Epidermal melanocyte (primary cell): Measurements from ENCODE around the gene SYK.
"Not testable (repeated sequence)": the region's sequence is repeated elsewhere in the genome, so short reads cannot be mapped to it uniquely, and the experiment has no call there.

ENCODE experiments used
- DNase-seq: peaks from one replicate; pipeline ENCODE4 v3.0.0; 2011; ENCODE audit warnings: low spot score; ENCODE audit not compliant: insufficient read length

Gene SYK

GRCh38 chr9:90873422-90873821, 71.8 kb downstream of the SYK start:
- no peak for DNase-seq

DNA sequence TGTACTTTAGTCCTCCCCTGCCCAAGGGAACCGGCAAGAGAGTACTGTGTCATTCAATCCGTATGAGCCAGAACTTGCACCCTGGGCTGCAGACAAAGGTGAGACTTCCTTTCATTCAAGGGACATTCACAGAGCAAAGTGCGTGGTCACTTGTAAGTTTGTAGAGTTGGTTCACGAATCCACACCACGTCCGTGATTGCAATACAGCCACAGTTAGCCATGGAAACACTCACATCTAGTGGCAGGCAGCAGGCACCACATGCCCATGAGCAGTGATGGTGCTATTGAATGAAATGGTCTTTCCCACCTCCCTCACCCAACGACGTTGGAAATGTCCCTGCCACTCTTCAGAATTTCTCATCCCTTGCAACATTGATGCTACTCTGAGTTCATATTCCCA, 72.6 kb downstream of the SYK start:
- no peak for DNase-seq

DNA sequence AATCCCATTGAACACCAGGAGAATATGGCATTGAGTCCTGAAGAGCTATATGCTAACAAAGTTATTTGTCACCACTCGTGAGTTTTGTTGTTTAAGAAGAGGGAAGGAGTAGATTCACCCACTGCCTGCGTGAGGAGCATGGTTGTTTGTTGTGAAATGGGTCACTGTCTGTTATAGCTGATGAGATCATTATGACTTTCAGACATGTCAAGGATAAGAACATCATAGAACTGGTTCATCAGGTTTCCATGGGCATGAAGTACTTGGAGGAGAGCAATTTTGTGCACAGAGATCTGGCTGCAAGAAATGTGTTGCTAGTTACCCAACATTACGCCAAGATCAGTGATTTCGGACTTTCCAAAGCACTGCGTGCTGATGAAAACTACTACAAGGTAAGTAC, 76.9 kb downstream of the SYK start:
- DNase-seq: no peak

DNA sequence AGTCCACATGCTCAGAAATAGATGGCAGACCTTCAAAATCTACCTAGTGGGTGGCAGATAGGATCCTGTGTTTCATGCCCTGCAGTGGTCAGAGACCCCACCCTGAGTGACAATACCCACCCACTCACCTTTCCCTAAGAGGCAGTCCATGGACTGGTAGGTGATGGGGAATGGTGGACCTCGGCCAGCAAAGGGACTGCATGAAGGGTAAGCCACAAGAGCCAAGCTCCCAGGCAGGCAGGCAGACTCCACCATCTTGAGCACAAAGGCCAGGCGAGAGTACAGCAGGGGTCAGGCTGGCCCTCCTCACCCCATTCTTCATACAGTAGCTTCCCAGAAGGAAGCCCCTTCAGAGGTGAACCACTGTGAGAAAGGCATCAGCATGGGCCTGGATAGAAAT, 78.4 kb downstream of the SYK start:
- DNase-seq: no peak

- no peak for DNase-seq
Observed at GRCh38 chr9:90880669-90881068, 79.0 kb downstream of the SYK start.

DNA sequence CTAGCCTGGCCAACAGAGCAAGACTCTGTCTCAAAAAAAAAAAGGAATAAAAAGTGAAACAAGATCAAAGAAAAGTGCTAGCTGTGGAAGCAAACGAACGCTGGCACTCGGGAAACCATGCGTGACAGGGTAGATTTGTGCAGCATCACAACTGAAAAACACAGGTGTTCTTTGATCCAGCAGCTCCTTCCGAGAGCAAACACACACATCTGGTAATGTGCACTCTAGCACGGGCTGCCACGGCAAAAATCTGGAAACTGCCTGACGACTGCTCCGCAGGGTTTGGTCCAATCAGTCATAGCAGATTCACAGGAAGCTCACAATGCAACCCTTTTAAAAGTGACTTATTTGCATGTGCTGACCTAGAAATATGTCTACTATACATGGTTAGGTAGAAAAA, 80.0 kb downstream of the SYK start:
- DNase-seq: no peak

DNA sequence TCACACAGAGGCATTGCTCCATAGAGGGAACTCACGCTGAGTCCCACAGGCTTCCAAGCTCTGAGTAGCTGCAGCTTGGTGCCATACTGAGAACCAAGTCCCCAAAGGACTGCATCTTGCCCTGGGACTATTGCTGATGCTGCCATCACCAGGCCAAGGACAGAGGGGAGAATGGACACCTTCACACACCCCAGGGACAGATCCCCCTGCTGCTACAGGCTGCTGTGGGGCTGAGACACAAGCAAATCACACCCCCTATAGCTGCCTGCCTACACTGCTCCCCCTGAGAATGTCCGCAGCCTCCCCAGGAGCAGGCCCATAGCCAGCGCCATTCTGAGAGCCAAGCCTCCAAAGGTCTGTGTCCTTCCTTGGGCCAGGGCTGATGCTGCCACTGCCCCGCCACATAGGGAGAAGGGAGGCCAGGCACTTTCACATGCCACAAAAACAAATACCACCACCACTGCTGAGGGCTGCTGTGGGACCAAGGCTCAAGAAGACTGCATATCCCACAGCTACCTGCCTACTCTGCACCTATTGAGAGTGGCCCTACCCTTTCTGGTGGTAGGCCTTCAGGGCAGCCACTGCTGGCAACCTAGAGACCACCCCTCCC, 81.5 kb downstream of the SYK start:
- DNase-seq: no peak

GRCh38 chr9:90883661-90884060, 82.0 kb downstream of the SYK start:
- DNase-seq: no peak

DNA sequence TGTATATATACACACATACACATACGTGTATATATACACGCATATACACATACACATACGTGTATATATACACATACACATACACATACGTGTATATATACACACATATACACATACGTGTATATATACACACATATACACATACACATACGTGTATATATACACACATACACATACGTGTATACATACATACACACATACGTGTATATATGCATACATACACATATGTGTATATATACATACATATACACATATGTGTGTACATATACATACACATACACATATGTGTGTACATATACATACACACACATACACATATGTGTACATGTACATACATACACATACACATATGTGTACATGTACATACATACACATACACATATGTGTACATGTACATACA, 82.6 kb downstream of the SYK start:
- DNase-seq: no peak

DNA sequence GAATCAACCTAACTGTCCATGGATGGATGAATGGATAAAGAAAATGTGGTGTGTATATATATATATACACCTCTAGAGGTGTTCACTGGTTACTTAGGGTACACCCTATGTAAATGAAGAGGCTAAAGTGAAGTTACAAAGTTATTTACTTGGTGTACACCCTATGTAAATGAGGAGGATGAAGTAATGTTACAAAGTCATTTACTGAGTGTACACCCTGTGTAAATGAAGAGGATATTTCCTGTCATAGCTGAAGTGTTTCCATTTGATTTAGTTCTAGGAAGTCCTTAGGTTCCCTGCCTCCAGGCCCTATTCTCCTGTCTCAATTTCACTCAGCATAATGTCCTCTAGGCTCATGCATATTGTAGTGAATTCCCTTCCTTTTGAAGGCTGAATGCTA, 85.2 kb downstream of the SYK start:
- not testable (repeated sequence) for DNase-seq

DNA sequence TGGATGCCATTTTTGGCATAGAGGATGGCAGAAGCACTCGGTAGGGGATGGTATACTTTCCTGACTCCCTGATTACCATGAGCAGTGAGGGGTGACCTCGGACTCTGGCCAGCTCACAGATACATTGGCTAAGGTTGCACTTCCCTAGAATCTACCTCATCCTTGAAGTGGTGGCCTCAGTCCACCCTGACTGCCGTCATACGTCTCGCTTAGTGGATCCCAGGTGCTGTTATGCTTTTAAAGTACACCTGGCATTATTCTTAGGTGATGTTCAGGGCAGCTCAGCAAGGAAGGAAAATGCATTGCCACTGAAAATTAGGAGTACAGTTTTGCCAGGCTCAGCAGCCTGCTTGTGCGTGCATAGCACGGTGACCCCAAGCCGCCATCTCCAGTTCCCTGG, 87.3 kb downstream of the SYK start:
- no peak for DNase-seq

GRCh38 chr9:90890146-90890810, 88.7 kb downstream of the SYK start:
- no peak for DNase-seq

DNA sequence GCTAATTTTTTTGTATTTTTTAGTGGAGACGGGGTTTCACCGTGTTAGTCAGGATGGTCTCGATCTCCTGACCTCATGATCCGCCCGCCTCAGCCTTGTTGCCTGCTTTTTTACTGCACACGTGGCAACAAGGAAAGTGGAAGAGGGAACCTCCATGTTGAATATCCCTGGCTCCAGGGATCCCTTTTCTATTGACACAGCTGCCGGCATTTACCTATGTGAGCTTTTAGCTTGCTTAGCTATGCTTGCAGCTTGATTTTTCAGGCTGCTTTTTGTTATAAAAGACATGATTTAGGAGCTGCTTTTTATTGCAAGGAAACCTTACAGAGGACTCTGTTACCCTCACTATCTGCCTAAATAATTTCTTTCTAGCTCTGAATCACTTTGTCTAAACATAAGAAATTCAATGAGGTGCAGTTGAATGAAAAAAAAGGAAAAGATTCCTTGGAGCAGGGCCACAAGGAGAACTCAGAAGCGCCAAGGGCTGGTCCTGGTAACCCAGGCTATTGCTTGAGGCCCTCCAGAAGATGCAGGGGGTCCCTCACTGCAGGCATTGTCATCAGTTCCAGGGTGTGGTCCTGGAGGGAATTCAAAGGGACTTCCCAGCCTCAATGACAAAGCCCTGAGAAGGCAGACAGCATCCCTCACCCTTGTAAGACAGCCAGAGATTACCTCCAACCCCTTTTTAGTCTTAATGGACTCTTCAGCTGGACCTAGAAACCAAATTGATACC, 89.9 kb downstream of the SYK start:
- no peak for DNase-seq

DNA sequence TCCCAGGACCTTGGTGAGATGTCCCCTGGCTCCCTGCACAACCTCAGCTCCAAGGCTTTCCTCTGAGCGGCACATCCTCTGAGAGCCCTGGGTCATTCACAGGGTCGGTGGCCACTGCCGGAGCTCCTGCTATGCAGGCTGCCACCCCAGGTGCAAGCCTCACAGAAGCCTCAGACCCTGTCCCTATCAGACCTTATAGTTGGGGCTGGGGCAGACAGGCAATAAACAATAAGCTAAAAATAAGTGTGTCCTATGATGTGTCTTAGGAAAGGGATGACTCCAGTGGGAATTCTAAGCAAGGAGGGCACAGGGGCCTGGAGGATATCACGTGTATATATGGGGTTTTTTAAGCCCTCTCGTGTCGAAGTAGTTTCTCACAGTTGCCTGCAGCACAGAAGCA, 91.3 kb downstream of the SYK start:
- DNase-seq: no peak

GRCh38 chr9:90893706-90894105, 92.1 kb downstream of the SYK start:
- no peak for DNase-seq

GRCh38 chr9:90894986-90895687, 93.5 kb downstream of the SYK start:
- no peak for DNase-seq

- DNase-seq: no peak
Observed at GRCh38 chr9:90895786-90896185, 94.2 kb downstream of the SYK start.

DNA sequence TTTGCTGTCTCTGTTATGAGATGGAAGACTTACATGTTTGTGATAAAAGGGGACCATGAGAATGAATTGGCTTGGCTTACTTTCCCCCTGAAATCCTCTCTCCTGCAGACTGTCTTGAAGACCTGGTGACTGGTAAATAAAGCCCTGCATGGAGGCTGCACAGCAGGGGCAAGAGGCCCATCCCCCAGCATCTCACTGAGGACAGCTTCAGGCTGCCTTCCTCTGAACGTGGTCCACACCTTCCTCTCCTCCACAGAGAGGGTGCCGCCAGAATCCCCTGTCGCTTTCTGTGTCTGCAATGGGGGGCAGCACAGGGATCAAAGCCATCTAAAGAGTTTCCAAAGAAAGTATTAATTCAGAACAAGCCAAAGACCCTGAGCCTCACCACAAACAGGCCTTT, 94.6 kb downstream of the SYK start:
- no peak for DNase-seq

DNA sequence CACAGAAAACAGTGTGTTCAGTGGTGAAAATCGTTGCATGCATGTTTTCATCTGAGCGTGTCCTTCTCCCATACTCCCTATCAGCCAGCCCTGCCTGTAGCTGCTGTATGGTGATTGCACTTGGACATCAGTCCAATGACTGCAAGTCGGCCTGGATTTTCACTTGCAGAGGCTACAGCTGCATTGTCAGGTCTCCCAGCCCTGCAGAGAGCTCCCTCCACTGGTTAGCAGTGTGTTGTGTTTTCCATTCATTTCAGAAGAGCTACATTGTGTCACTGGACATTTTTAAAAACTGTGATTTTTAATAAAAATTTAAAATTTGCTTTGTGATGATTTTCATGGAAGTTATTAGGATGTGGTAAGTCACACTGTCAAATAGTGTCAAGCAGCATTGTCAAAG, 96.6 kb downstream of the SYK start:
- DNase-seq: no peak

- DNase-seq: no peak
Observed at GRCh38 chr9:90899287-90899686, 97.7 kb downstream of the SYK start.

GRCh38 chr9:90900130-90900529, 98.5 kb downstream of the SYK start:
- DNase-seq: no peak

GRCh38 chr9:90901933-90902332, 100.3 kb downstream of the SYK start:
- DNase-seq: no peak
